NCI-H748 (cell line): ENCODE measurements around the gene VPS26C.
"Not testable (repeated sequence)": the region's sequence is repeated elsewhere in the genome, so short reads cannot be mapped to it uniquely, and the experiment has no call there.

Experiments used
- DNase-seq: peaks from one replicate; lab custom pipeline; 2025; ENCODE audit not compliant: unreplicated experiment; lab: John Stamatoyannopoulos, UW

VPS26C gene

GRCh38 chr21:37231671-37232070 is 35.5 kb downstream of the VPS26C start:
- no peak for DNase-seq

- no peak for DNase-seq
Observed at GRCh38 chr21:37231249-37231645, 35.9 kb downstream of the VPS26C start.

GRCh38 chr21:37230632-37231248 is 36.4 kb downstream of the VPS26C start:
- peak; percentile 27 for DNase-seq

- no peak for DNase-seq
Observed at GRCh38 chr21:37228003-37228400, 39.1 kb downstream of the VPS26C start.

GRCh38 chr21:37227071-37228002 is 39.8 kb downstream of the VPS26C start:
- no peak for DNase-seq

- no peak for DNase-seq
Observed at GRCh38 chr21:37226041-37226920, 40.9 kb downstream of the VPS26C start.

- DNase-seq, result no peak
Observed at GRCh38 chr21:37224861-37225839, 42.0 kb downstream of the VPS26C start.

- no peak for DNase-seq
Observed at GRCh38 chr21:37223804-37224345, 43.3 kb downstream of the VPS26C start.

GRCh38 chr21:37222248-37222647 is 44.9 kb downstream of the VPS26C start:
- not testable (repeated sequence) for DNase-seq

GRCh38 chr21:37220981-37221664 is 46.0 kb downstream of the VPS26C start:
- DNase-seq, result peak; percentile 96

- peak; percentile 71 for DNase-seq
Observed at GRCh38 chr21:37220433-37220980, 46.6 kb downstream of the VPS26C start.

GRCh38 chr21:37219761-37220432 is 47.2 kb downstream of the VPS26C start:
- peak; percentile 64 for DNase-seq

GRCh38 chr21:37214952-37215351 is 52.2 kb downstream of the VPS26C start:
- no peak for DNase-seq

GRCh38 chr21:37210799-37211198 is 56.3 kb downstream of the VPS26C start:
- no peak for DNase-seq

- no peak for DNase-seq
Observed at GRCh38 chr21:37210130-37210529, 57.0 kb downstream of the VPS26C start.

- DNase-seq, result no peak
Observed at GRCh38 chr21:37208741-37209225, 58.4 kb downstream of the VPS26C start.

- DNase-seq, result no peak
Observed at GRCh38 chr21:37208056-37208721, 58.9 kb downstream of the VPS26C start.
